DMS153 treated with DMSO at 0.1 percent for 48 hours (cell line): Measurements from ENCODE around the gene PCDH9.

Source experiments
- DNase-seq: peaks from one replicate; lab custom pipeline; 2025; ENCODE audit not compliant: unreplicated experiment; lab: John Stamatoyannopoulos, UW

Gene PCDH9

DNA sequence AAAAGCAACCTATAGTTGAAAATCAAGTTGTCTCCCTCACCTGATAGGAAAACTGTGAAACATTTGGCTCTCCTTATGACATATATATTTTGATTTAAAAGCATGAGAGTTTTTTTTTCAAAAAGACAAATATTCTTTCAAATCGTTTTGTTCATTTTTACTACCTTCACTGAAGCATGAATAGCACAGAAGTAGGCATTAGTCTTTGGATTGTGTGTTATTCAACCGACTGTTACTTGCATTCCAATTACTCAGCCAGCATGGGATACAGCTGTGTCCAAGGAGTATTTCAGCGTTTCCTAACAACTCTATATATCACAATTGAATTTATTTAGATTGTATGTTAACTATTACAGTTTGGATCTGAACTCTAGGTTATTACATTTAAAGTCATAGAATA lies 135.2 kb downstream of the PCDH9 start:
- DNase-seq = no peak

DNA sequence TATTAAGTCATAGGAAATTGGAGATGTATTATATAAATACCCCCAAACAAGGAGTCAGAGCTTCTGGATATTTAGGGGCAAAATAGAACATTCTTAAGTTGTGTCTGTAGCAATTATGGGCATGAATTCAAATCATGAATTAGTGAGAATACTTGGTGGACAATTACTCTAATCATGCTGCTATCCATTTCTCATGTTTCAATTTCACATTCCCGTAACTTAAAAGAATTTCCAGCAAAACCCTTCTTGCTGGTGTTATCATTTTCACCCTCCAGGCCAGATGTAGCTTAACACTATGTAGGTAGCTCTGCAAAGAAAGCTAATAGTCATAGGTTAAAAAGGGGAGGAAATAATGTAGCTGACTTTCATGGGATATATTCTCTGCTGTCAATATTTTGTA lies 136.1 kb downstream of the PCDH9 start:
- DNase-seq = no peak

DNA sequence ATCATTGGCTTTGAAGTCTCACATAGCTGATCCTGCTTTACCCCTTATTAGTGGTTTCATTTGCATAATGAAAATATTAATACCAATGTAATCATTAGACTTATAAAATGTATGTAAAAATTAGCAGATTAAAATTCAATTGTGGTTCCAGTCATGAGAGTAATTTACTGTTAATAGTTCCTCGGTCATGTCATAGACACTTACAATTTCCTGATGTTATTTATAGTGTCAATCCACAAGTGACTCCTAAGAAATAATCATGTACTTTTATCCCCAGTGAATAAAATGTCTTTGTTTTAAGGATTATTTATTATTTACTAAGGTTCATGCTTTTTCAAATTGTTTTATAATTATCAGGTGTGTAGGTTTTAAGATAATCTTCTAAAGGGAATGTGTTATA lies 138.5 kb downstream of the PCDH9 start:
- DNase-seq = no peak

DNA sequence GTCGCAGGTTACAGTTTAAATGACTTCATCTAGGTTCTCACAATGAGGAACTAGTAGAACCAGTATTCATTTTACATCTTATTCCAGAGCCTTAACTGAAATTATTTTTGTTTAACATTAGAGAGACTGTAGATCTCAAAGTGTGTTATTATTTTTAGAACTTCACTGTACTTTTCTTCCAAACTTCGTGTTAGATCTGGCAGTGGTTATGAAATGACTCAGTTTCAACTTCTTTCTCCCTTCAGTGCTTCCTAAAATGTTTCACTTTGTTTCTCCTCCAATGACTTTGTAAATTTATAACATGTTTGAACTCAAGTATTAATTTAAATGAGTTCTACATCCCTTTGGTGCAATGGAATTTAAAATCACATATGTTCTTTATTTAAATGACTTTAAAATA lies 139.3 kb downstream of the PCDH9 start:
- no peak for DNase-seq

DNA sequence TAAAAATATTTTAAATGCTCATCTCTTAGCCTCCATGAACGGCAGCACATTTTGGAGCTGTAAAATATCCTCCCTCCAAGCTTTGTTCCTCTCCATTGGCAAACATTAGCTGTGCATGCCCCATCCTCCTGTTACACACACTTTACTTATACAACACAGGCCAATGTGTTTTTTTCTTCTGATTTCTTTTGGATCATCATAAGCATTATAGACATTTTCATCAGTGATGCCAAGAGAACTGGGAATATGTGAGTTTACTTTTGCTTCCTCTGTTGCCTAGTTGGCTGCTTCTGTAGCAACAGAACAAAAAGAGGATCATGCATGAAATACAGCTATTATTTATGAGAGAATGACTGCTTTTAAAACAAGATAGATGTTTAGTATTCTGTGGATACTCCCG lies 142.6 kb downstream of the PCDH9 start:
- no peak for DNase-seq

DNA sequence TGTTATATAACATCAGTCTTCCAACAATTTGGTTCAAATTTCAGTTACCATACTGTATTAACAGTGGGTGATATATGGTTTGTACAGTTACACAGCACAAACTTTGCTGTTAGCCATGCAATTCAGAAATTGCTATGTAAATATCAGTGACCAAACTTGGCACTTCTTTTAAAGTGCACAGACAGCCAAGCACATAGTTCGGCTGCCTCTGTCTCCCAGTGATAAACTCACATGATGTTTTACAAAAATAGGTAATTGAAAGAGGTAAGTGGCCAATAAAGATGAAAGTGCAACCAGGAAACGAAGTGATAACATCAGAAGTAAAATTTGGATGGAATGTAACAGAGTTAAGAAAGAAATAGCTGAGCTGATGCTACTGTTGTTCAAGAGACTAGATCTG lies 143.9 kb downstream of the PCDH9 start:
- no peak for DNase-seq

DNA sequence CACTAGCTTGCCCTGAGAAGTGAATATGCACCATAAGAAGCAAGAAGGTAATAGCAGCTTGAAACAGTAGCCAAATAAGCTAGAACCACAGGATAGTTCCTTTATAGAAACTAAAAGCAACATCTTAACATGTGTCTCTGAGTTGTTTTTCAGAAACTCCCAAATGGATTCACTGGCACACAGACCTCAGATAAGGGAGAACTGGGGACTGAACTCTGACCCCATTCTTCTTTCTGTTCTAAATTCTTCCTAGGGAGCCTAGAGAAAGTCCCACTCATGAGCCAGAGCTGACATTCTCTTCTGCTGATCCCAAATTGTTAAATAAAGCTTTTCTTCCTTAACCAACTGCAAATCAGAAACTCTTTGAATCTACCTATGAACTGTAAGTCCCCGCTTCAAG lies 146.1 kb downstream of the PCDH9 start:
- no peak for DNase-seq

DNA sequence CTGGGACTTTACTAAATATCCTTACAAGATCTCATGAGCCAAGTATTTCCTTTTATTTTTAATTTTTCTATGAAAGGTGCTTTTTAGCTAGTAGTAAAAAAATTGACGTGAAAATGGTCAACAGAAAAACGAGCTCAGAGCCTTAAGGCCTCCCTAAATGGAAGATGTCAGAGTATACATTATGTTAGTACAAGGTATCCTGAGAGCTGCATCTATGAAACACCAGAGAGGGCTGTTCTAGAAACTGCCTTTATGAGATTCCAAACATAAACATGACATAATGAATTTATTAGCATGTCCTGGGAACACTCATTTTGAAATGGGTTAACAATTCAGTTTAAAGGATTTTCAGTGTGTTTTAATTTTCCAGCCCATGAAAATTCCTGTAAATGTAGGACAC lies 146.6 kb downstream of the PCDH9 start:
- no peak for DNase-seq

DNA sequence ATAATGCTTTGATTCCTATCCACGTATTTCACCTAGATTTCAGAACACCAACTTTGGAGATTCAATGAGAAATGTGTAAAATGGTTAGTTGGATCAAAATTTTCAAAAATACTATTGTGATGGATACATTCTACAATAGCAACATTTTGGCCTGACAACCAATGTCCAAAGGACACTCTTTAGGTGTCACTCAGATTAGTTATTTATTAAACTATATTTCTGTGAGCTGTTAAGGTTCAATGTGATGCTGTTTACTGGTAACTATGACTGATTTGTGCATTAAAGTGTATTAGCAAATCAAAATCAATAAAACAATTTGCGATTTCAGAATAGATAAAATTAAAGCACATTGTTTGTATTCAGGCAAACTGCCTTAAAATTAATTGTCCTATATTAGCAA lies 149.8 kb downstream of the PCDH9 start:
- no peak for DNase-seq

DNA sequence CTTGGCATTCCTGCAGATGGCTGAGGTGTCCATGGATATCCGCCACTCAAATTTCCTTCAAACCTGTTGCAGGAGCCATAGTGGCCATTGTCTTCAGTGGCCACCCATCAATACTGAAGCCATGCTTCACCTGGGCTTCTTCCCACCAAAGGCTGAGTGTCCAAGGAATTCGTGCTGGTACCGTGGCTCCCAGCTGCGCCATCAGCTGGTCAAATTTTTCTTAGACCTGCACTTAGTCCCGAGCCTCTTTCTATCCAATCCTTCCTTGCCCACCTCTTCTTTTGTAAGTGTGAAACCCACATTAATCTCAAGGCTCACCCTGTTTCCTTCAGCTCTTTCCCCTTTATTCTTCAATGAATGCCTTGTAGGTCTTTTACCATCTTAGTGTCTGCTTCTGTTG lies 152.1 kb downstream of the PCDH9 start:
- no peak for DNase-seq

DNA sequence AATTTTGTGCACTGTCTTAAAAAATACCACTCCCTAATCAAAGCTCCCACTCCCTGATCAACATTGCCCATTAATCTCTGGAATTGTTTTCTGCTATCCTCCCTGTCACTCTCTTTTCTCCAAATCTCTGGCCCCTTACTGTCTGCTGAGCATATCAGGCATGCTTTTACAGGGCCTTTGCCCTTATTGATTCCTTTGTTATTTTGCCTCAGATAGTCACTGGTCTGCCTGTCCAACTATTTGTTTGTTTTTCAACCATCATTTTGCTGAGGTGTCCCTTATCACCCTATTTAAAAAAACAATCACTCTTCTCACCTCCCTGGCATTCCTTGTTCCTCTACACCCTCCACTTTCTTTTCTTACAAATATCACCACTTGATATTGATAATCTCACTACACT lies 153.0 kb downstream of the PCDH9 start:
- DNase-seq = no peak

DNA sequence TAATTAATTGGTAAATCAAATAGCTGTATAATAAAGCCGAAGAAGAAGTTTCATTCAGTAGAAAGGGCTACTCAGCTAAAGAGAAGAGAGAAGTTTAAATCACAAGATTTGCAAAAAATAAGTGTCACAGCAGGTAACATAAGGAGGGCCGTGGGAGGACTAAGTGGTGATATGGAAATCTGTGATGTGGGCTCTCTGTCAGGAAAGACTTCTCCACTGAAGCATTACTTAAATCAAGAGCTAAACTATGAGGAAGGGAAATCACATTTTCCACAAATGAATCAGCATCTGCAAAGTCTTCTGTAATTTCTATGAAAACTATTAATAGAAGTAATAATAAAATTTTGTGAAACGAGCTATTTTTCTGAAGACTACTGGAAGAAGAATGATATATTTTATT lies 153.8 kb downstream of the PCDH9 start:
- no peak for DNase-seq

DNA sequence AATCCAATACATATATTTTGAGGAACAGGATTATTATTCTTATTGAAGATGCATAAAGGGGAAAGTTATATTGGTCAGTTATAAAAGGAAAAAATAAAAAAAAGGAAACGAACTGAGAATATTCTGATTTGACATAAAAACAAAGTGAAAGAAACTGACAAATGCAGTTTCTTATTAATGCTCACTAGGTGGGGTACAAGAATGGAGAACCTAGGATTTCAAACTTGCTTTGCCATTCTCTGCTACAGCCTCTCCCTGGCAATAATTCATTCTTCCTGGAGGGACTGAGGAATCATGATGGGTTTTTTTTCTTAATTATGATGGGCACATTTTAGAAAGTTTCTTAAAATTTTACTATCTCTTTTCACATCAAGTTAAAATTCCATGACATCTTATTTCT lies 154.9 kb downstream of the PCDH9 start:
- DNase-seq = no peak

DNA sequence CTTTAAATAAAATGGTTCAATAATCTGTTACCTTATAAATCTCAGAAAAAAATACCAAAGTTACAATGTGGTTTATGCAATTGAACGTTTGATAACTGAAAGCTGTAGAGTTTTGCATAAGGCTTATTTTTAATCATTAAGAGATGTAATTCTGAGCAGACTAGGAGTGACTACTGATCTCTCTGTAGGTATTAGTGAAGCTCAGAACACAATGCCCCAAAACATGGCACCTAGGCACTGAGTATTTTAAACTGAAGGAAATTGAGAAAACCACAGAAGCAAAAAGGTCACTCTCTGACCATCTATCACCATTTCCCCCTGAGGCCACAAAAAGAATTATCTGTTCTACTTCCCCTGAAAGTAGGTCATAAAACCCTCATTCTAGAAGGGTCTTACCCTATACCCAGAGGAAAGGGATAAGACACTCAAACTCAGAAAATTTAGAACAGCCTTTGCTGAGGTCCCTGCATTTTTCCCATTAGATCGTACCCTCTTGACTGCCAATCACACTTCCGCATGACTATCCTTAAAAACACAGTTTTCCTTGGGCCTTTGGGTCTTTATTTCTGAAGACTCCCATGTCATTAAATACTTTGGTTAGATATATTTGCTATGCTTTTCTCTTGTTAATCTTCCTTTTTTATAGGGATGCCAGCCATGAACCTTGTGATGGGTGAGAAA lies 158.1 kb downstream of the PCDH9 start:
- DNase-seq = no peak

DNA sequence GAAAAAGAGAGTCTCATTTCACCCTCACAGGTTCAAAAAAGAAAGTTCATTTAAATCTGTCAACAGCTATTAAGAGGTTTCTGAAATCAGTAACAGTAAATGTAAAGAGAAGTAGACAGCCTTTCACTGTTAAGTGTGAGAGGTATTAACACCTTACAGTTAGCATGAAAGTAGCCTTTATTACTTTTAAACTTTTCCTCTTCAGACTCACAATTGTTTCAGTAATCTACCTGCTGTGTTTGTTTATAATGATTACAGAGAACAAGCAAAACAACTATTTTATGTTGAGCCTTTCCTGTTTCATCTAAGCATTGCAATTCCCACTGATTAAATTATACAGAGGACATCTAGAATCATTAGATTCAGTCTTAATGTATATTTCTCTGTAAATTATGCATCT lies 159.8 kb downstream of the PCDH9 start:
- no peak for DNase-seq

DNA sequence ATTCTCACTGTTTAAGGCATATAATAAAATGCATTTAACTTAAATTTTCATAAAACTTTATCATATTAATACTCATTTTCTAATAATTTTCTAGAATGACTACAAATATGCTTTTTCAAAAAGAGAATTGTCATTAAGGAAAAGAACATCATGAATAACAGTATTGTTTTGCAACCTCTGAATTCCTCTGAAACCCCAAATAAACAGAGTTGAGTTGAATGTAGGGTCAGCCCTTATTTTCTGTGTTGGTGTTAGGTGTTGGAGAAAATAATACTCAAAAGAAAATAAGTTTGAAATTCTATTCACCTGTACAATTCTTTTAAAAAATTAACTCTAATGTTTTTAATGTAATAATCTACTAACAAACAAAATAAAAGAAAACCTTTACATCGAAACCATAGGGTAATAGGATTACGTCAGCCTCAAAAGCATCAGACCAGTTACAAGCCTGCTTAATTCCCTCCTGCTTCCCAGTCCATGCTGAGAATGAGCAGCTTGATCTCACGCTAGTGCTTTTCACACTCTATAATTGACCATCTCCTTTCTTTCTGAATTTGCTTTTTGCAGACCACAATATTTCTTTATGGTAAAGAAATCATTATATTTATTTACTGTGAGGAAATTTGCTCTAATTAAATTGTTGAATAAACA lies 160.9 kb downstream of the PCDH9 start:
- no peak for DNase-seq

DNA sequence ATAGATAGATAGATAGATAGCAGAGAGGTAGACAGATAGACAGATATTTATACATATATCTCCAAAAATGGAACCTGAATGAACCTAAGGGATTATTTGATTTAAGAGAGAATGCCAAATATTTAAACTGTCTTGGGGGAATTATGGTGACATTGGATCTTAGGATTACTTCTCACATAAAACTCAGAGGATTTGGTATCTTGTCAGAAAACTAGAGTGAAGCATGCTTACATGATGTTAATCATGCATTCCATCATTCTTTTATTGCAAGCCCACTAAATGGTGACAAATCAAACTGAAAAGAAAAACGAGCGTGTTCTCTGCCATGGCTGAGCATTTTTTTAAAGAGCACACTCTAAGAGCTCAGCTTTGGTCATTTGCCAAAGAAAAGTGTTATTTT lies 165.2 kb downstream of the PCDH9 start:
- no peak for DNase-seq

DNA sequence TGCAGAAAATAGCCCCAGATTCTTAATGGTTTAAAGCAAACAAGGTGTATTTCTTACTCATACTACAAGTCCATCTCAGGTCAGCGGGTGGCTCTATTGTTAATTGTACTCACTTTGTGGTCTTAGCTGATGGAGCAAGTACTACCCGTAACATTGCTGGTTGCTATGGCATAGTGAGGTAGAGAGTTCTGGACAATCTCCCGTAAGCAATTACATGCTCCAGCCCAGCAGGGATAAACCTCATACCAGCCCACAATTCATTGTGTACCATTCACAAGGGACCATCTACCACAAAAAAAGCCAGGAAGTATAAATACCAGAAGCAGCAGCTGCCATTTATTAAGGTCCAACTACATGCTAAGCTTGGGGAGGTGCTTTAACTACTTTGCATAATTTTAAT lies 167.1 kb downstream of the PCDH9 start:
- DNase-seq = no peak

DNA sequence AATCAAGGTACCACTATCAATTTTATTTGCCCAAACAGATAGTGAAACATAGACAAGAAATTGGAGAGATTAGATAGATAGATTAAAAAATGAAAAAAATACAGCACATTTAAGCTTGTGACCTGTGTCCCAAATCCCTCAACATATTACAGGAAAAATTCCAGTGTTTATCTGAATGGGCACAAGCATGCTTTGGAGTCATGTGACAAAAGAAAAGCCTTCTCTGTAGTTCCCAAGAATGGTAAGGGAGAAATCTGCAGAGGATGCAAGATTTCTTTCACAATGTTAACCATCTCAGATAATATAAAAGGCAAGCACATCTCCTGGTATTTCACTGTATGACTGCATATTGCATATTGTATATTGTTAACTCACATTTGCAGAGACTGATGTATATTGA lies 168.0 kb downstream of the PCDH9 start:
- DNase-seq = no peak

DNA sequence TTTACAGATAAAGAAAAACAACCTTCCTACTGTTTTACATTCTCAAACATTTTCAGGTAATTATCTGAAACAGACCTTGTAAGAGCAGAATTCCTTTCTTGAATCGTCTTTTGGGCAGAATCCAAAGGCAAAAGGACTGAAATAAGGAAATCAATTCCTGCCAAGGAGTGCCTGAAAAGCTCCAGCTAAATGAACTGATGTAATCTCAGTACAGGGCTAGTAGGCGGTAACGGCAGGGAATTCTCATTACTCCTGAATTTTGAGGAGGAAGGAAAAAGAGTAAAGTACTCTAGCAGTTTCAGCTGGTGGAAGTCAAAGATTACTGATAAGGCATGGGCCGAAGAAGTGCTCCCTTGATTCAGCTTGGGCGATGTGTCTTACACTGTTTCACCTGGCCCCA lies 168.4 kb downstream of the PCDH9 start:
- DNase-seq = no peak

DNA sequence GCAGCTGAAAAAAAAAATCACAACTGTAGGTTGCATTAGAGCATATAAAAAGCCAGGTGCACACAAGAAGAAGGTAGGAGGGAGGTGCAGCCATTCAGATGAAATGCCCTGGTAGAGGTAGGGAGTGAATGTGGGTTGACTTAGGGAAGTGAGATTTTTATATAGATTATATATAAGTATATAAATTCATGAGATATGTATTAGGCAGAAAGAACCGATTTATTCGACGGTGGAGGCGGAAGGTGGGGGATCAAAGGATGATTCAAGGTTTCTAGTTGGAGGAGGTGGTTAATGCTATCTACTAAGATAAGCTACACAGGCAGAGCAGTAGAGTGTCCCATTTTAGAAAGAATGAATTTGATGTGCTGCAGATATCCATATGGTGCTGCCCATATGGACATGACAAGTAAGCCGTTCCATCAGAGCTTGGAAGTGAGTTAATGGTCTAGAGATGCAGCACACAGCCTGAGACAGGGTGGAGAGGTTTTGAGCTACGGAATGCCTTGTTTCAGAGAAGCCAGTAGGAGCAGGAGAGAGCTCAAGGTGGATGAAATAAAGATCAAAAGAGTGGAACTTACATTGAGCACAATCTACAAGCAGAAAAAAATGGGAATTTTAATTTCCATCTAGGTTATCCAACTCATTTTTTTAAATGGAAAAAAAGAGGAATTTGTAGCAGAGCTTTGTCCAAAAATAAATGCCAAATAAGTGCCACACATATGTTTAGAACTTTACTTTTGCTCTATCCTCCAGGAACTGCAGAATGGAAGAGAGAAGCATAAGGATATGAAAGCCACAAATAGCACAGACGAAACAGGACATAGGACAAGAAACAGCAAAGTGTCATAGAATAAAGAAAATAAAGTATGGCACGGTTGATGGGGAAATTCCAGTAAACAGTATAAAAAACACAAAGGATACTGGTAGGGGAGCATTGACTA lies 177.3 kb downstream of the PCDH9 start:
- no peak for DNase-seq

DNA sequence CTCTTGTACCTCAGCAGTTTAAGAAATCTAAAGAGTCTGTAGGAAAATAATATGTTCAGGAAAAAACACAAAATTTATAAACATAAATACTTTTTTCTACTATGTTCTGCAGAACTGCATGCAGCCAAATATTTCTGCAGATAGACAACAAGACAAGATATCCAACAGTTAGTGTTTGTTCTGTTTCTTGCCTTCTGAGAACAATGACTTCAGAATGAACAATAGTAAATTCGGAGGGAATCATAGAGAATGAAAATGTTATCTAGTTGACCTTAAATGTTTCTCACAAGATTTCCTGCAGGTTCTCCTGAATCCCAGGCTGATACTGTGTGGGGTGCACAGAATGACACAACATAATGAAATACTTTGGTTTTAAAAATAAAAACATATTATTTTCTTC lies 180.4 kb downstream of the PCDH9 start:
- DNase-seq = no peak
